NCI-H748 (cell line): ENCODE data around the gene DCAF10.
"Not testable (repeated sequence)": the region's sequence is repeated elsewhere in the genome, so short reads cannot be mapped to it uniquely, and the experiment has no call there.

Experiments used
- DNase-seq: peaks from one replicate; lab custom pipeline; 2025; ENCODE audit not compliant: unreplicated experiment; lab: John Stamatoyannopoulos, UW

Gene DCAF10

GRCh38 chr9:37800631-37801286 is at the start of gene DCAF10:
Gene DCAF10 (plus strand): TSS chr9:37800797. CDS start chr9:37800867, 70 bp downstream.
- DNase-seq: peak; percentile 87

GRCh38 chr9:37751186-37751585 is 49.4 kb upstream of the DCAF10 start:
- DNase-seq: no peak

- DNase-seq: not testable (repeated sequence)
These were observed 48.9 kb upstream of the DCAF10 start for GRCh38 chr9:37751704-37752103.

GRCh38 chr9:37752112-37752511 is 48.5 kb upstream of the DCAF10 start:
- DNase-seq: not testable (repeated sequence)

GRCh38 chr9:37752642-37753488 is 47.7 kb upstream of the DCAF10 start:
- no peak for DNase-seq

GRCh38 chr9:37753489-37754190 is 47.0 kb upstream of the DCAF10 start, which contains the start of gene TRMT10B:
Gene TRMT10B (plus strand): TSS chr9:37753805. CDS start chr9:37761932, 8,127 bp downstream.
- DNase-seq: peak; percentile 80

GRCh38 chr9:37758747-37759146 is 41.9 kb upstream of the DCAF10 start:
- DNase-seq: no peak

GRCh38 chr9:37760416-37761161 is 40.0 kb upstream of the DCAF10 start:
- DNase-seq: no peak

- DNase-seq: no peak
These were observed 39.1 kb upstream of the DCAF10 start for GRCh38 chr9:37761511-37761910.

GRCh38 chr9:37765263-37765662 is 35.3 kb upstream of the DCAF10 start:
- DNase-seq: not testable (repeated sequence)

GRCh38 chr9:37769306-37769705 is 31.3 kb upstream of the DCAF10 start:
- no peak for DNase-seq

GRCh38 chr9:37769995-37770394 is 30.6 kb upstream of the DCAF10 start:
- no peak for DNase-seq

GRCh38 chr9:37775216-37775919 is 25.2 kb upstream of the DCAF10 start:
- DNase-seq: no peak

GRCh38 chr9:37776328-37776727 is 24.3 kb upstream of the DCAF10 start:
- DNase-seq: no peak

- no peak for DNase-seq
These were observed 22.1 kb upstream of the DCAF10 start for GRCh38 chr9:37778534-37778933.

GRCh38 chr9:37784291-37784615 is 16.3 kb upstream of the DCAF10 start:
- peak; percentile 47 for DNase-seq

- DNase-seq: peak; percentile 94
These were observed 15.7 kb upstream of the DCAF10 start, which contains the start of gene EXOSC3 for GRCh38 chr9:37784616-37785483. Gene EXOSC3 (minus strand): TSS chr9:37785064. CDS start chr9:37785044, 20 bp downstream.

- DNase-seq: no peak
These were observed 13.5 kb upstream of the DCAF10 start for GRCh38 chr9:37787059-37787458.

- no peak for DNase-seq
These were observed 12.3 kb upstream of the DCAF10 start for GRCh38 chr9:37788332-37788731.
